IMR-90 (cell line): Measurements from ENCODE around the gene ALKBH7. TPM values are rescaled to one million over a fixed set of nuclear protein-coding genes. Genes with fewer than 3 reads are reported as not detected.

Source experiments
- ATAC-seq: fragments of 200-7000 bp; cut with Tn5 transposase; 2 replicates; pipeline ENCODE4 v1.9.1; 2020; ENCODE audit warnings: low read depth, mild to moderate bottlenecking, moderate library complexity
- BruUV-seq: library from RNA; stranded (reverse); fragments of 400-500 nt; replicated peaks from 2 replicates; lab custom pipeline; 2021; lab: Mats Ljungman, UMichigan
- CTCF ChIA-PET: fragments of 300-600 bp; formaldehyde crosslinking; extraction: SDS; loops from one replicate; lab custom pipeline; 2021; ENCODE audit warnings: antibody characterized with exemption; lab: Yijun Ruan, JAX
- POLR2A ChIA-PET: fragments of 300-600 bp; sonication (Branson Sonifier 250); formaldehyde crosslinking; loops from one replicate; lab custom pipeline; 2022; ENCODE audit warnings: antibody characterized with exemption; ENCODE audit not compliant: unreplicated experiment; lab: Charles Lee
- DNase-seq: peaks from one replicate; pipeline ENCODE4 v3.0.0; 2013
- H2AFZ ChIP-seq: replicated peaks from 2 replicates; pipeline ENCODE3; 2013; ENCODE audit warnings: low read length, mild to moderate bottlenecking; ENCODE audit not compliant: poor library complexity
- H2AK5ac ChIP-seq: 2 replicates; pipeline ENCODE4 v1.6.1; 2013; ENCODE audit warnings: low read depth, low read length, inconsistent platforms
- H2AK9ac ChIP-seq: replicated peaks from 2 replicates; pipeline ENCODE3; 2013; ENCODE audit warnings: mild to moderate bottlenecking, low read depth, low read length, moderate library complexity; ENCODE audit not compliant: poor library complexity
- H2BK120ac ChIP-seq: 2 replicates; pipeline ENCODE4 v1.6.1; 2013; ENCODE audit warnings: low read depth, low read length, inconsistent platforms
- H2BK15ac ChIP-seq: 3 replicates; pipeline ENCODE4 v1.6.1; 2013; ENCODE audit warnings: low read depth, low read length, inconsistent platforms
- H2BK20ac ChIP-seq: 2 replicates; pipeline ENCODE4 v1.6.1; 2013; ENCODE audit warnings: low read depth, mild to moderate bottlenecking, inconsistent platforms, low read length, moderate library complexity
- H2BK5ac ChIP-seq: 2 replicates; pipeline ENCODE4 v1.6.1; 2013; ENCODE audit warnings: mild to moderate bottlenecking, low read depth, low read length, inconsistent platforms; ENCODE audit not compliant: poor library complexity, severe bottlenecking
- H3K14ac ChIP-seq: replicated peaks from 2 replicates; pipeline ENCODE4 v1.6.1; 2013; ENCODE audit warnings: low read depth, low read length, inconsistent platforms
- H3K18ac ChIP-seq: 2 replicates; pipeline ENCODE4 v1.6.1; 2013; ENCODE audit warnings: low read depth, low read length, control low read depth
- H3K23ac ChIP-seq: 2 replicates; pipeline ENCODE4 v1.6.1; 2013; ENCODE audit warnings: low read depth, low read length, inconsistent platforms
- H3K27ac ChIP-seq: 2 replicates; pipeline ENCODE4 v1.5.1; 2013; ENCODE audit warnings: mild to moderate bottlenecking, control low read depth, low read length; ENCODE audit not compliant: insufficient read depth
- H3K27me3 ChIP-seq: 2 replicates; pipeline ENCODE4 v1.6.1; 2013; ENCODE audit warnings: low read length; ENCODE audit not compliant: control insufficient read depth, insufficient read depth
- H3K36me3 ChIP-seq: 2 replicates; pipeline ENCODE4 v1.6.1; 2013; ENCODE audit warnings: low read length, mixed read lengths; ENCODE audit not compliant: control insufficient read depth, insufficient read depth
- H3K4ac ChIP-seq: 2 replicates; pipeline ENCODE4 v1.6.1; 2013; ENCODE audit warnings: low read depth, low read length, inconsistent platforms
- H3K4me1 ChIP-seq: 2 replicates; pipeline ENCODE4 v1.6.1; 2013; ENCODE audit warnings: low read length, mixed read lengths; ENCODE audit not compliant: control insufficient read depth, insufficient read depth
- H3K4me2 ChIP-seq: 2 replicates; pipeline ENCODE4 v1.6.1; 2013; ENCODE audit warnings: low read depth, mild to moderate bottlenecking, control low read depth, low read length, moderate library complexity
- H3K4me3 ChIP-seq: 2 replicates; pipeline ENCODE4 v1.5.1; 2013; ENCODE audit warnings: low read depth, mild to moderate bottlenecking, control low read depth, low read length, moderate library complexity; ENCODE audit not compliant: insufficient read depth
- H3K56ac ChIP-seq: 2 replicates; pipeline ENCODE4 v1.6.1; 2013; ENCODE audit warnings: low read length, inconsistent platforms; ENCODE audit not compliant: insufficient read depth; ENCODE audit errors: extremely low read depth
- H3K79me1 ChIP-seq, 2 experiments: 2 replicates each; pipeline ENCODE4 v1.6.1; 2013; ENCODE audit warnings: low read length in 2 of 2, inconsistent platforms in 1 of 2, low read depth in 1 of 2
- H3K9ac ChIP-seq: 2 replicates; pipeline ENCODE4 v1.6.1; 2013; ENCODE audit warnings: low read depth, low read length, control low read depth
- H3K9me1 ChIP-seq: 2 replicates; pipeline ENCODE4 v1.6.1; 2013; ENCODE audit warnings: low read length, inconsistent platforms; ENCODE audit not compliant: insufficient read depth
- H3K9me3 ChIP-seq: 2 replicates; pipeline ENCODE4 v1.6.1; 2013; ENCODE audit warnings: low read length; ENCODE audit not compliant: control insufficient read depth, insufficient read depth
- H4K20me1 ChIP-seq: 2 replicates; pipeline ENCODE4 v1.6.1; 2013; ENCODE audit warnings: low read length, inconsistent platforms; ENCODE audit not compliant: insufficient read depth
- H4K5ac ChIP-seq: 2 replicates; pipeline ENCODE4 v1.6.1; 2013; ENCODE audit warnings: mild to moderate bottlenecking, low read depth, low read length, control low read depth
- H4K8ac ChIP-seq, 2 experiments: 2 replicates each; pipeline ENCODE4 v1.6.1; 2013; ENCODE audit warnings: low read depth in 2 of 2, low read length in 2 of 2, control low read depth in 1 of 2, inconsistent platforms in 1 of 2
- H4K91ac ChIP-seq: 2 replicates; pipeline ENCODE4 v1.6.1; 2013; ENCODE audit warnings: low read depth, low read length, inconsistent platforms; ENCODE audit not compliant: insufficient read depth
- MAFK ChIP-seq: IDR thresholded peaks from 2 replicates; pipeline ENCODE4 v1.6.1; 2012; ENCODE audit warnings: low read depth, low read length, improper control_type of control experiment
- RAD21 ChIP-seq: IDR thresholded peaks from 2 replicates; pipeline ENCODE4 v1.6.1; 2012; ENCODE audit warnings: low read length, improper control_type of control experiment
- WGBS, 2 experiments: methylation state at CpG; one replicate each; pipeline versions ENCODE4 v1.1.5 to v1.1.7; 2013; ENCODE audit warnings: missing lambda C conversion rate in 2 of 2; ENCODE audit not compliant: insufficient read length in 1 of 2; ENCODE audit errors: extremely low coverage in 2 of 2; 5-methylcytosine and 5-hydroxymethylcytosine counted together
- dilution Hi-C: fragments of 300-500 bp; cut with HindIII; formaldehyde crosslinking; loops from one replicate; pipeline ENCODE4 v1.14.3; 2018; ENCODE audit warnings: low sequenced_read_pairs; ENCODE audit not compliant: unreplicated experiment
- in situ Hi-C: fragments of 300-500 bp; cut with MboI; formaldehyde crosslinking; loops from 3 replicates; pipeline ENCODE4 v1.14.3; 2019; ENCODE audit warnings: low sequenced_read_pairs, inconsistent platforms, mixed read lengths
- intact Hi-C: fragments of 100-400 bp; cut with micrococcal nuclease; formaldehyde crosslinking; loops from 2 replicates; pipeline ENCODE4 v1.10.0; 2022
- polyA plus RNA-seq, 3 experiments: library from polyadenylated mRNA; depleted of rRNA; stranded (reverse); fragments of >200 nt; gene quantifications; 2 replicates each; pipeline ENCODE4 v1.2.3, GENCODE V29; 2012; ENCODE audit warnings: low replicate concordance in 1 of 3
- total RNA-seq: library from RNA; depleted of rRNA; stranded (reverse); fragments of >200 nt; gene quantifications from 2 replicates; pipeline ENCODE4 v1.2.3, GENCODE V29; 2012

The ALKBH7 gene
- total and polyA plus RNA-seq, 2 of the 4 experiments (the other 2 are of a cell fraction), result 9.3 to 22.5 TPM

DNA sequence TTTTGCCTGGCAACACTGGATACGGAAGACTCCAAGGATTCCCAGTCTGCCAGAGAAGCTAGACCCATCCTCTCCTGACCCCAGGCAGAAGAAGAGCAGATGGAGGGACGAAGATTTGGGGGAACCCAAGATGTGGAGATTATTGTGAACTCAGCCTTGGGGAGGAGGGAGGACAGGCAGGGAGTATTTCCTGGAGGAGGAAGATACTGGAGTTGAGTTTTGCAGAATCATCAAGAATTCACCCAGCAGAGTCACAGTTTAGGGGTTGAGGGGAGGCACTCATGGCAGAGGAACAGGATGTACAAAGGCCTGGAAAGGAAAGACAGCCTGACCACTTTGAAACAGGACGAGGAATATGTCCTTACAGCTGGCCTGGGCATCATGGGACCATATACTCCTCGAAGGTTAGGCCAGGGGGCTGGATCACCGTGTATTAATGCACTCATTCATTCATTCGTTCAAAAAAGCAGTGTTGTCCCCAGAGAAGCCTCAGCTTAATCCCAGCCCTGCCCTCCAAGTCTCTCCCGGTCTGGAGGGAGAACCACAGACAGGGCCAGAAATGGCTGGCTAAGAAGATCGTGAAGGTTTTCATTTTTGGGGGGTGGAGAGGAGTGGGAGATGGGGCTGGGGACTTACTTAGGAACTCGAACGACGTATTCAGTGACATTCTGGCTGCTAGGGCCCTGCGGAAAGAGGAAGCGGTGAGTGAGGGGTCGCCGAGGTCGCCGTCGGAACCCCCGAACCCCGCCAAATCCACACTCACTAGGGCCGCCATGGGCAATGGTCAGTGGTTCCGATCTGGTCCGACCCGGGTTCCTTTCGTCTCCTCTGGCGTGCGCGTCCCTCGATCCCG is 19.9 kb downstream of the ALKBH7 start:
- peak overlapping the region; percentile 47 for H4K91ac ChIP-seq
- H3K4me2 ChIP-seq, result peak overlapping the region; percentile 100
- peak overlapping the region; percentile 83 to 96 for H4K8ac ChIP-seq
- peak overlapping the region; percentile 77 for H3K9ac ChIP-seq
- TSS peak; percentile 72 for BruUV-seq
- H2AFZ ChIP-seq, result peak overlapping the region; percentile 99
- H3K36me3 ChIP-seq, result peaks cover 24% of the 10 kb centered on the region
- intact Hi-C loops, result loop anchor here (1.0 kb wide), 2 partner anchors 19 to 174 kb away; no protein-coding TSS in a partner anchor
- peaks cover 14 to 31% of the 10 kb centered on the region in 2 experiments for H3K79me1 ChIP-seq
- H2AK5ac ChIP-seq, result peak overlapping the region; percentile 82; the same call in 1 of the 2 replicates
- CTCF ChIA-PET, result no interaction called here
- H3K4me3 ChIP-seq, result peak overlapping the region; percentile 66
- POLR2A ChIA-PET, result no interaction called here
- H3K4me1 ChIP-seq, result peaks cover 11% of the 10 kb centered on the region
- H3K23ac ChIP-seq, result peak overlapping the region; percentile 81; the same call in 1 of the 2 replicates
- peak overlapping the region; percentile 96 for H2AK9ac ChIP-seq
- peak overlapping the region; percentile 90 for H3K27ac ChIP-seq
- H3K27me3 ChIP-seq, result no peaks in the 10 kb centered on the region
- no peaks in the 10 kb centered on the region for H4K20me1 ChIP-seq
- H3K18ac ChIP-seq, result peak overlapping the region; percentile 25; the same call in 1 of the 2 replicates
- peak overlapping the region; percentile 69 for H3K4ac ChIP-seq
- dilution Hi-C loops, result no loop called here
- H2BK20ac ChIP-seq, result no peak overlapping the region
- peak overlapping the region; percentile 38 for H2BK5ac ChIP-seq
- in situ Hi-C loops, result no loop called here
- H3K9me1 ChIP-seq, result peaks cover 10% of the 10 kb centered on the region
- ATAC-seq (peak; percentile 10; the same call in 1 of the 2 replicates), DNase-seq (no peak)
- H3K14ac ChIP-seq, result peak overlapping the region; percentile 73
- peak overlapping the region; percentile 72 for H3K56ac ChIP-seq
- no peak overlapping the region for H2BK15ac ChIP-seq
- H4K5ac ChIP-seq, result peak overlapping the region; percentile 43
- no peak overlapping the region for H2BK120ac ChIP-seq
- H3K9me3 ChIP-seq, result no peaks in the 10 kb centered on the region
- WGBS, 2 experiments, result 3% methylated on average over 13 of the region's 30 CpGs; no CpG with 5 or more reads in 1 of the 2 experiments
- TF ChIP-seq MAFK (peak; percentile 65), RAD21 (no peak)
